Activated CD4-positive, alpha-beta T cell treated with anti-CD3 and anti-CD28 coated beads, Interleukin-2, amount 50 U/mL, for 4 hours (primary cell): ENCODE measurements around the gene SLC46A3.
"Not testable (repeated sequence)": the region's sequence is repeated elsewhere in the genome, so short reads cannot be mapped to it uniquely, and the experiment has no call there.

Source experiments
- DNase-seq, 2 experiments: peaks; one replicate each; pipeline ENCODE4 v3.0.0-alpha.2; 2020

SLC46A3 gene

GRCh38 chr13:28718543-28719226 lies at the start of gene SLC46A3:
Gene SLC46A3 (minus strand): TSS chr13:28718970. CDS start chr13:28717998, 972 bp downstream.
- peak; percentile 97 for DNase-seq

GRCh38 chr13:28763887-28764286 lies 45.1 kb upstream of the SLC46A3 start:
- DNase-seq = no peak

- no peak for DNase-seq
Measured at GRCh38 chr13:28761586-28761985, 42.8 kb upstream of the SLC46A3 start.

GRCh38 chr13:28755546-28755870 lies 36.7 kb upstream of the SLC46A3 start:
- DNase-seq = no peak

- no peak for DNase-seq
Measured at GRCh38 chr13:28754698-28755545, 36.2 kb upstream of the SLC46A3 start.

- no peak for DNase-seq
Measured at GRCh38 chr13:28753946-28754345, 35.2 kb upstream of the SLC46A3 start.

- no peak for DNase-seq
Measured at GRCh38 chr13:28753208-28753892, 34.6 kb upstream of the SLC46A3 start.

GRCh38 chr13:28751175-28751960 lies 32.6 kb upstream of the SLC46A3 start:
- no peak for DNase-seq

GRCh38 chr13:28750187-28751045 lies 31.6 kb upstream of the SLC46A3 start:
- no peak for DNase-seq

- DNase-seq = no peak
Measured at GRCh38 chr13:28747851-28748250, 29.1 kb upstream of the SLC46A3 start.

GRCh38 chr13:28746287-28746612 lies 27.5 kb upstream of the SLC46A3 start:
- no peak for DNase-seq

GRCh38 chr13:28744656-28745055 lies 25.9 kb upstream of the SLC46A3 start:
- no peak for DNase-seq

- no peak for DNase-seq
Measured at GRCh38 chr13:28744091-28744536, 25.3 kb upstream of the SLC46A3 start.

GRCh38 chr13:28743499-28744083 lies 24.8 kb upstream of the SLC46A3 start:
- no peak for DNase-seq

- no peak for DNase-seq
Measured at GRCh38 chr13:28743020-28743419, 24.2 kb upstream of the SLC46A3 start.

GRCh38 chr13:28742445-28742844 lies 23.7 kb upstream of the SLC46A3 start:
- DNase-seq = not testable (repeated sequence)

GRCh38 chr13:28741084-28741491 lies 22.3 kb upstream of the SLC46A3 start:
- DNase-seq = no peak

- DNase-seq = no peak
Measured at GRCh38 chr13:28739376-28739775, 20.6 kb upstream of the SLC46A3 start.

GRCh38 chr13:28735481-28736029 lies 16.8 kb upstream of the SLC46A3 start:
- no peak for DNase-seq

- no peak for DNase-seq
Measured at GRCh38 chr13:28734906-28735305, 16.1 kb upstream of the SLC46A3 start.

GRCh38 chr13:28730762-28731161 lies 12.0 kb upstream of the SLC46A3 start:
- no peak for DNase-seq
